ENCODE results near the gene RAPGEF2.
"Not testable (repeated sequence)": the region's sequence is repeated elsewhere in the genome, so short reads cannot be mapped to it uniquely, and the experiment has no call there.

DNA sequence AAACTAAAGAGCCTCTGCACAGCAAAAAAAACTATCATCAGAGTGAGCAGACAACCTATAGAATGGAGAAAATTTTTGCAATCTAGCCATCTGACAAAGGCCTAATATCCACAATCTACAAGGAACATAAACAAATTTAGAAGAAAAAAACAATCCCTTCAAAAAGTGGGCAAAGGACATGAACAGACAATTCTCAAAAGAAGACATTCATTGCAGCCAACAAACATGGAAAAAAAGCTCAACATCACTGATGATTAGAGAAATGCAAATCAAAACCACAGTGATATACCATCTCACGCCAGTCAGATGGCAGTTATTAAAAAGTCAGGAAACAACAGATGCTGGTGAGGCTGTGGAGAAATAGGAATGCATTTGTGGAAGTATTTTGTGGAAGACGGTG is 13.2 kb downstream of the RAPGEF2 start:
- TF ChIP-seq, protein P1, sequence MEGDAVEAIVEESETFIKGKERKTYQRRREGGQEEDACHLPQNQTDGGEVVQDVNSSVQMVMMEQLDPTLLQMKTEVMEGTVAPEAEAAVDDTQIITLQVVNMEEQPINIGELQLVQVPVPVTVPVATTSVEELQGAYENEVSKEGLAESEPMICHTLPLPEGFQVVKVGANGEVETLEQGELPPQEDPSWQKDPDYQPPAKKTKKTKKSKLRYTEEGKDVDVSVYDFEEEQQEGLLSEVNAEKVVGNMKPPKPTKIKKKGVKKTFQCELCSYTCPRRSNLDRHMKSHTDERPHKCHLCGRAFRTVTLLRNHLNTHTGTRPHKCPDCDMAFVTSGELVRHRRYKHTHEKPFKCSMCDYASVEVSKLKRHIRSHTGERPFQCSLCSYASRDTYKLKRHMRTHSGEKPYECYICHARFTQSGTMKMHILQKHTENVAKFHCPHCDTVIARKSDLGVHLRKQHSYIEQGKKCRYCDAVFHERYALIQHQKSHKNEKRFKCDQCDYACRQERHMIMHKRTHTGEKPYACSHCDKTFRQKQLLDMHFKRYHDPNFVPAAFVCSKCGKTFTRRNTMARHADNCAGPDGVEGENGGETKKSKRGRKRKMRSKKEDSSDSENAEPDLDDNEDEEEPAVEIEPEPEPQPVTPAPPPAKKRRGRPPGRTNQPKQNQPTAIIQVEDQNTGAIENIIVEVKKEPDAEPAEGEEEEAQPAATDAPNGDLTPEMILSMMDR (IDR thresholded peaks at IDR 0.05; ENCODE audit: low read depth, low read length), result not testable (repeated sequence)
- TF ChIP-seq POLR2A (IDR thresholded peaks at IDR 0.05; ENCODE audit: extremely low read depth, insufficient read length), result not testable (repeated sequence)
- TF ChIP-seq, protein P2, sequence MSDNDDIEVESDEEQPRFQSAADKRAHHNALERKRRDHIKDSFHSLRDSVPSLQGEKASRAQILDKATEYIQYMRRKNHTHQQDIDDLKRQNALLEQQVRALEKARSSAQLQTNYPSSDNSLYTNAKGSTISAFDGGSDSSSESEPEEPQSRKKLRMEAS (IDR thresholded peaks at IDR 0.05; ENCODE audit: low read depth, low read length), result not testable (repeated sequence)

All from NB4 (cell line).